ENCODE results near the gene PSME4. TPM values are rescaled to one million over a fixed set of nuclear protein-coding genes. Genes with fewer than 3 reads are reported as not detected.
"Not testable (repeated sequence)": the region's sequence is repeated elsewhere in the genome, so short reads cannot be mapped to it uniquely, and the experiment has no call there.

PSME4 gene
- total RNA-seq, 2 experiments from 2014 or later, result 37.8 to 44.3 TPM

- CTCF ChIA-PET, result not testable (repeated sequence)
These were observed 44.5 kb downstream of the PSME4 start for GRCh38 chr2:53926321-53926720.

GRCh38 chr2:53913721-53914120 lies 57.1 kb downstream of the PSME4 start:
- ATAC-seq, result peak; percentile 99
- H3K27me3 Mint-ChIP-seq, result no peaks in the 10 kb centered on the region
- ChIA-PET POLR2A (no interaction called here), CTCF (interaction anchor here (1.1 kb wide), 1 partner anchor 163 kb away, joined by 3 read pairs; no protein-coding TSS in a partner anchor)
- peaks cover 9% of the 10 kb centered on the region for H3K4me1 Mint-ChIP-seq
- H3K9me3 Mint-ChIP-seq (ENCODE audit: low read depth), result no peaks in the 10 kb centered on the region
- peak overlapping the region; percentile 55 for H3K27ac Mint-ChIP-seq
- DNase-seq, result peak; percentile 68
- H3K4me3 Mint-ChIP-seq, result no peak overlapping the region
- intact Hi-C loops (cut with DNase I, micrococcal nuclease), result no loop called here
- peaks cover 24% of the 10 kb centered on the region for H3K36me3 Mint-ChIP-seq (ENCODE audit: low read depth)

More at GRCh38 chr2:53926321-53926720, 44.5 kb downstream of the PSME4 start:
- H3K9me3 Mint-ChIP-seq (ENCODE audit: low read depth); ATAC-seq; H3K4me1 Mint-ChIP-seq; H3K4me3 Mint-ChIP-seq; POLR2A ChIA-PET; DNase-seq; intact Hi-C loops (cut with DNase I, micrococcal nuclease); H3K27ac Mint-ChIP-seq; H3K27me3 Mint-ChIP-seq: not testable (repeated sequence)
- peaks cover 38% of the 10 kb centered on the region for H3K36me3 Mint-ChIP-seq (ENCODE audit: low read depth)

- DNase-seq, result no peak
- ATAC-seq, result no peak
- intact Hi-C loops (cut with DNase I, micrococcal nuclease), result no loop called here
- Mint-ChIP-seq H3K27ac (no peak overlapping the region), H3K27me3 (no peaks in the 10 kb centered on the region), H3K36me3 (ENCODE audit: low read depth) (peaks cover 24% of the 10 kb centered on the region), H3K9me3 (ENCODE audit: low read depth) (no peaks in the 10 kb centered on the region), H3K4me1 (peaks cover 9% of the 10 kb centered on the region), H3K4me3 (no peak overlapping the region)
- ChIA-PET CTCF (interaction anchor here (0.7 to 1.3 kb wide), 2 partner anchors 21 to 133 kb away, joined by 3 to 4 read pairs; no protein-coding TSS in a partner anchor), POLR2A (no interaction called here)
These were observed 59.2 kb downstream of the PSME4 start for GRCh38 chr2:53911434-53912189.

- ATAC-seq, result no peak
- H3K36me3 Mint-ChIP-seq (ENCODE audit: low read depth), result peaks cover 26% of the 10 kb centered on the region
- CTCF ChIA-PET, result interaction anchor here (0.7 to 1.0 kb wide), 2 partner anchors 26 to 35 kb away, joined by 3 to 4 read pairs; no protein-coding TSS in a partner anchor
These were observed 63.2 kb downstream of the PSME4 start for GRCh38 chr2:53907582-53907981.

GRCh38 chr2:53905396-53905795 lies 65.4 kb downstream of the PSME4 start:
- peaks cover 35% of the 10 kb centered on the region for H3K36me3 Mint-ChIP-seq (ENCODE audit: low read depth)
- no peak for DNase-seq
- CTCF ChIA-PET, result interaction anchor here (0.6 to 1.0 kb wide), 2 partner anchors 20 to 25 kb away, joined by 3 to 4 read pairs; no protein-coding TSS in a partner anchor

More at GRCh38 chr2:53907582-53907981, 63.2 kb downstream of the PSME4 start:
- Mint-ChIP-seq H3K4me3 (no peak overlapping the region), H3K4me1 (no peaks in the 10 kb centered on the region), H3K27me3 (no peaks in the 10 kb centered on the region), H3K27ac (no peak overlapping the region), H3K9me3 (ENCODE audit: low read depth) (no peaks in the 10 kb centered on the region)
- intact Hi-C loops (cut with DNase I, micrococcal nuclease), result no loop called here
- DNase-seq, result no peak
- POLR2A ChIA-PET, result no interaction called here

GRCh38 chr2:53903011-53903410 lies 67.8 kb downstream of the PSME4 start:
- ChIA-PET CTCF (interaction anchor here (0.7 to 1.2 kb wide), 2 partner anchors 16 to 20 kb away, joined by 3 read pairs; no protein-coding TSS in a partner anchor), POLR2A (no interaction called here)

More at GRCh38 chr2:53905396-53905795, 65.4 kb downstream of the PSME4 start:
- no peak for ATAC-seq
- Mint-ChIP-seq H3K27ac (no peak overlapping the region), H3K9me3 (ENCODE audit: low read depth) (no peaks in the 10 kb centered on the region), H3K4me1 (no peaks in the 10 kb centered on the region), H3K27me3 (no peaks in the 10 kb centered on the region), H3K4me3 (no peak overlapping the region)
- POLR2A ChIA-PET, result no interaction called here
- intact Hi-C loops (cut with DNase I, micrococcal nuclease), result no loop called here

GRCh38 chr2:53901192-53901591 lies 69.6 kb downstream of the PSME4 start:
- Mint-ChIP-seq H3K9me3 (ENCODE audit: low read depth) (no peaks in the 10 kb centered on the region), H3K4me1 (no peaks in the 10 kb centered on the region), H3K4me3 (no peak overlapping the region), H3K27ac (no peak overlapping the region), H3K27me3 (no peaks in the 10 kb centered on the region), H3K36me3 (ENCODE audit: low read depth) (peaks cover 38% of the 10 kb centered on the region)
- DNase-seq (no peak), ATAC-seq (no peak)
- ChIA-PET POLR2A (no interaction called here), CTCF (no interaction called here)
- intact Hi-C loops (cut with DNase I, micrococcal nuclease), result no loop called here

More at GRCh38 chr2:53903011-53903410, 67.8 kb downstream of the PSME4 start:
- Mint-ChIP-seq H3K4me1 (no peaks in the 10 kb centered on the region), H3K27me3 (no peaks in the 10 kb centered on the region), H3K27ac (no peak overlapping the region), H3K36me3 (ENCODE audit: low read depth) (peaks cover 40% of the 10 kb centered on the region), H3K9me3 (ENCODE audit: low read depth) (no peaks in the 10 kb centered on the region), H3K4me3 (no peak overlapping the region)
- DNase-seq (no peak), ATAC-seq (no peak)
- intact Hi-C loops (cut with DNase I, micrococcal nuclease), result no loop called here

- Mint-ChIP-seq H3K4me1 (no peaks in the 10 kb centered on the region), H3K4me3 (no peak overlapping the region), H3K27me3 (no peaks in the 10 kb centered on the region), H3K27ac (no peak overlapping the region), H3K36me3 (ENCODE audit: low read depth) (peaks cover 50% of the 10 kb centered on the region), H3K9me3 (ENCODE audit: low read depth) (no peaks in the 10 kb centered on the region)
- ATAC-seq, result peak; percentile 95
- ChIA-PET POLR2A (no interaction called here), CTCF (interaction anchor here (0.7 kb wide), 1 partner anchor 25 kb away, joined by 3 read pairs; no protein-coding TSS in a partner anchor)
- intact Hi-C loops (cut with DNase I, micrococcal nuclease), result no loop called here
- DNase-seq, result no peak
These were observed 73.9 kb downstream of the PSME4 start for GRCh38 chr2:53896864-53897263.

GRCh38 chr2:53886406-53887280 lies 84.2 kb downstream of the PSME4 start:
- Mint-ChIP-seq H3K4me3 (no peak overlapping the region), H3K27me3 (no peaks in the 10 kb centered on the region), H3K27ac (peak overlapping the region; percentile 38), H3K9me3 (ENCODE audit: low read depth) (no peaks in the 10 kb centered on the region), H3K36me3 (ENCODE audit: low read depth) (peaks cover 64% of the 10 kb centered on the region), H3K4me1 (peaks cover 28% of the 10 kb centered on the region)
- POLR2A ChIA-PET, result interaction anchor here (0.7 kb wide), 2 partner anchors 119 to 154 kb away, joined by 3 to 4 read pairs; partner anchors contain the start of gene CHAC2
- intact Hi-C loops (cut with DNase I, micrococcal nuclease), result loop anchor here in 1 of 2 experiments (2.0 kb wide), 1 partner anchor 82 kb away; no protein-coding TSS in a partner anchor
- no peak for DNase-seq
- peak; percentile 88 for ATAC-seq
- CTCF ChIA-PET, result interaction anchor here (0.7 to 1.1 kb wide), 2 partner anchors 14 to 17 kb away, joined by 3 read pairs; no protein-coding TSS in a partner anchor

- intact Hi-C loops (cut with DNase I, micrococcal nuclease), result no loop called here
- H3K9me3 Mint-ChIP-seq (ENCODE audit: low read depth), result no peaks in the 10 kb centered on the region
- no peak overlapping the region for H3K4me3 Mint-ChIP-seq
- peak; percentile 40 for ATAC-seq
- no peaks in the 10 kb centered on the region for H3K27me3 Mint-ChIP-seq
- peaks cover 62% of the 10 kb centered on the region for H3K36me3 Mint-ChIP-seq (ENCODE audit: low read depth)
- CTCF ChIA-PET, result no interaction called here
- peaks cover 30% of the 10 kb centered on the region for H3K4me1 Mint-ChIP-seq
- no peak for DNase-seq
- POLR2A ChIA-PET, result no interaction called here
- H3K27ac Mint-ChIP-seq, result no peak overlapping the region
These were observed 85.9 kb downstream of the PSME4 start for GRCh38 chr2:53884883-53885282.

GRCh38 chr2:53881986-53882385 lies 88.8 kb downstream of the PSME4 start:
- H3K27ac Mint-ChIP-seq, result no peak overlapping the region
- peaks cover 61% of the 10 kb centered on the region for H3K36me3 Mint-ChIP-seq (ENCODE audit: low read depth)
- H3K9me3 Mint-ChIP-seq (ENCODE audit: low read depth), result no peaks in the 10 kb centered on the region
- peaks cover 27% of the 10 kb centered on the region for H3K4me1 Mint-ChIP-seq
- ChIA-PET CTCF (interaction anchor here (1.0 kb wide), 1 partner anchor 14 kb away, joined by 3 read pairs; no protein-coding TSS in a partner anchor), POLR2A (no interaction called here)
- H3K4me3 Mint-ChIP-seq, result no peak overlapping the region
- no peak for DNase-seq
- no peak for ATAC-seq
- no peaks in the 10 kb centered on the region for H3K27me3 Mint-ChIP-seq
- intact Hi-C loops (cut with DNase I, micrococcal nuclease), result no loop called here
